Upper lobe of right lung (tissue), 1 donor: ENCODE results near the gene CXCR6. TPM values are rescaled to one million over a fixed set of nuclear protein-coding genes. Genes with fewer than 3 reads are reported as not detected.
A peak's percentile ranks its signal among the peaks of the same experiment; 100 is the strongest.

Source experiments
- ATAC-seq: fragments of 200-7000 bp; cut with Tn5 transposase; one replicate; pipeline ENCODE4 v1.9.1; 2020; ENCODE audit warnings: mild to moderate bottlenecking, moderate library complexity
- DNase-seq: peaks from one replicate; pipeline ENCODE4 v3.0.0-alpha.2; 2020
- H3K27ac ChIP-seq: fragments of 200-600 bp; one replicate; pipeline ENCODE4 v1.8.0; 2022
- H3K27me3 ChIP-seq: fragments of 200-600 bp; one replicate; pipeline ENCODE4 v1.8.0; 2022; ENCODE audit warnings: mild to moderate bottlenecking
- H3K36me3 ChIP-seq: fragments of 200-600 bp; one replicate; pipeline ENCODE4 v1.8.0; 2022
- H3K4me1 ChIP-seq: fragments of 200-600 bp; one replicate; pipeline ENCODE4 v1.8.0; 2022
- H3K4me3 ChIP-seq: fragments of 200-600 bp; one replicate; pipeline ENCODE4 v1.8.0; 2022; ENCODE audit warnings: mild to moderate bottlenecking
- H3K9me3 ChIP-seq: fragments of 200-600 bp; one replicate; pipeline ENCODE4 v1.8.0; 2022
- CTCF ChIP-seq: fragments of 200-600 bp; IDR thresholded peaks from one replicate; pipeline ENCODE4 v1.8.0; 2022; ENCODE audit warnings: antibody characterized with exemption
- intact Hi-C: fragments of 100-400 bp; cut with DNase I; formaldehyde crosslinking; loops from one replicate; pipeline ENCODE4 v1.11.0; 2022
- long read RNA-seq: library from polyadenylated mRNA; unstranded; transcript quantifications from one replicate; pipeline ENCODE4 v2.0.0, GENCODE V29; 2021
- total RNA-seq: library from RNA; stranded (reverse); fragmentation: NEBNext Ultra II Directional; extraction: Animal tissue kit (Norgen Biotek cat#: 25700); gene quantifications from one replicate; pipeline ENCODE4 v1.2.1, GENCODE V29; 2021
- donor health status: DM: no; HTN: yes; CAD: no; lungs with severe emphysema.

Gene CXCR6
- total RNA-seq = 4.7 TPM
- long read RNA-seq, transcript CXCR6-201 (2 exons, 1,962 nt) = major isoform, 6 of 6 reads
- long read RNA-seq, partial matches to known transcripts = 0 of 6 reads
- long read RNA-seq, other reads (novel, unspliced or antisense) = 0 of 6 reads

GRCh38 chr3:45943207-45943846 lies at the start of gene CXCR6:
CXCR6 (plus strand) TSS chr3:45943464; CDS start chr3:45946482, 3,018 bp downstream.
- DNase-seq (no peak), ATAC-seq (no peak)
- TF ChIP-seq CTCF = no peak
- Histone ChIP-seq H3K4me1 (peaks cover 16% of the 10 kb centered on the region), H3K9me3 (no peaks in the 10 kb centered on the region), H3K36me3 (peaks cover 31% of the 10 kb centered on the region), H3K4me3 (peak within 1 kb of the TSS; percentile 25), H3K27ac (peak within 1 kb of the TSS; percentile 51), H3K27me3 (no peaks in the 10 kb centered on the region)
- intact Hi-C loops = no loop called here

GRCh38 chr3:45894015-45894414 lies 49.2 kb upstream of the CXCR6 start:
- intact Hi-C loops = no loop called here
- Histone ChIP-seq H3K9me3 (no peaks in the 10 kb centered on the region), H3K4me3 (no peak overlapping the region), H3K4me1 (no peaks in the 10 kb centered on the region), H3K27ac (no peak overlapping the region), H3K36me3 (no peaks in the 10 kb centered on the region), H3K27me3 (no peaks in the 10 kb centered on the region)
- ATAC-seq (no peak), DNase-seq (no peak)
- TF ChIP-seq CTCF = no peak

- DNase-seq (no peak), ATAC-seq (no peak)
- Histone ChIP-seq H3K4me1 (no peaks in the 10 kb centered on the region), H3K9me3 (no peaks in the 10 kb centered on the region), H3K27ac (no peak overlapping the region), H3K27me3 (no peaks in the 10 kb centered on the region), H3K36me3 (no peaks in the 10 kb centered on the region), H3K4me3 (no peak overlapping the region)
- intact Hi-C loops = no loop called here
- no peak for TF ChIP-seq CTCF
These were observed 47.4 kb upstream of the CXCR6 start for GRCh38 chr3:45895686-45896468.

GRCh38 chr3:45896956-45897355 lies 46.3 kb upstream of the CXCR6 start:
- no peak for TF ChIP-seq CTCF
- intact Hi-C loops = no loop called here
- ATAC-seq = no peak

GRCh38 chr3:45904931-45905330 lies 38.3 kb upstream of the CXCR6 start:
- DNase-seq = no peak

More at GRCh38 chr3:45896956-45897355, 46.3 kb upstream of the CXCR6 start:
- Histone ChIP-seq H3K27me3 (no peaks in the 10 kb centered on the region), H3K36me3 (no peaks in the 10 kb centered on the region), H3K9me3 (no peaks in the 10 kb centered on the region), H3K4me3 (no peak overlapping the region), H3K27ac (no peak overlapping the region), H3K4me1 (no peaks in the 10 kb centered on the region)
- DNase-seq = no peak

More at GRCh38 chr3:45904931-45905330, 38.3 kb upstream of the CXCR6 start:
- no peak for ATAC-seq
- no peaks in the 10 kb centered on the region for H3K27me3 ChIP-seq
- H3K27ac ChIP-seq = no peak overlapping the region
- peaks cover 6% of the 10 kb centered on the region for H3K4me1 ChIP-seq
- no peak overlapping the region for H3K4me3 ChIP-seq
- H3K36me3 ChIP-seq = no peaks in the 10 kb centered on the region
- H3K9me3 ChIP-seq = no peaks in the 10 kb centered on the region
- intact Hi-C loops = no loop called here
- TF ChIP-seq CTCF = no peak
